ENCODE results near the gene SSBP1. TPM values are rescaled to one million over a fixed set of nuclear protein-coding genes. Genes with fewer than 3 reads are reported as not detected.
"Not testable (repeated sequence)": the region's sequence is repeated elsewhere in the genome, so short reads cannot be mapped to it uniquely, and the experiment has no call there.

The SSBP1 gene
- total RNA-seq, 2 donors from 2014 or later = 69.4 to 76.4 TPM

DNA sequence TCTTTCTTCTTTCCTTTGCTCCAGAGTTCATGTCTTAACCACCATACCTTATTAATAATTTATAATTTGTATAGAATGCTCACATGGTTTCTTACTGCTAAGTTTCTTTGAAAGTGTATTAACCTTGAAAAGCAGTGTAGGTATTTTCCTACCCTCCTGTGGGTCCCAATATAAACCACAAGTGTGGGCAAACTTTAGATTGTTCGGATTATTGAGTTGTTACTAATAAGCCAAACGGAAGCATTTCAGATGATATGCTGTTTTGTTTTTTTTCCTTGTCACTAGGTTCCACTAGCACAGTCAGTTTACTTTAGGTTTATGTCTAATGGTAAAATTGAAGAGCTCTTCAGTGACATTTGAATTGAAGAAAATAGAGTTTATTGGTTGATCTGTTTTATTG, 10.2 kb downstream of the SSBP1 start:
- intact Hi-C loops (cut with DNase I) = no loop called here
- DNase-seq (ENCODE audit: low spot score) = no peak

DNA sequence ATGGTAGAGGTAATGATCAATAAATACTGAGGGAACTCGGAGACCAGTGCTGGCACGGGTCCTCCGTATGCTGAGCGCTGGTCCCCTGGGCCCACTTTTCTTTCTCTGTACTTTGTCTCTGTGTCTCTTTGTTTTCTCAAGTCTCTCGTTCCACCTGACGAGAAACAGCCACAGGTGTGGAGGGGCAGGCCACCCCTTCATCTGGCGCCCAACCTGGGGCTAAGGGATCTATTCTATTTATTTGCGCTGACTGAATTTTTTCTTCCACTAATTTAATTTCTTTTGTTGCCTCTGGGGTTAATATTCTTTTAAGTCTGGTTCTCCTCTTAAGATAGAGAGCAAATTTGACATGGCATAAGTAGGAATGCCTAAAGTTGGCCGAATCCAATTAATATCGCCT, 13.7 kb downstream of the SSBP1 start:
- DNase-seq (ENCODE audit: low spot score); intact Hi-C loops (cut with DNase I): not testable (repeated sequence)

- intact Hi-C loops (cut with DNase I) = no loop called here
- no peak for DNase-seq (ENCODE audit: low spot score)
Observed at GRCh38 chr7:141752634-141753033, 14.5 kb downstream of the SSBP1 start.

DNA sequence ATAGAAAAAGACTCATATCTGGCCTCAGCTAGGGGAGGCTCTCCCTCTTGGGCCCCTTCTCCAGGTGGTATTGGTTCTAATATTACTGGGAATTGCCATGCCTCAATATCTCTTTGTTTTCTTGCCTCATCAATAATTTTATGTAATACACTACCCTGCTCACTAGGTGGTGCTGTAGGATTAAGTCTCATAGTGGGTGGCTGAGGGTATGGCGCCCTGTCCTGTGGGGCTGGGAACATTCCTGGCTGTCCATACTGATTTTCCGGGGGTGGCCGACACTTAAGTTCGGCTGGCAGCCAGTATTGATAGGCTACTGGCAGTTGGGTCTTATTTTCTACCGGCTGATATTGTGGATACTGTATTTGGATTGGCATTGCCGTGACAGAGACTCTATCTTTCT, 16.8 kb downstream of the SSBP1 start:
- intact Hi-C loops (cut with DNase I) = no loop called here
- DNase-seq (ENCODE audit: low spot score) = no peak

GRCh38 chr7:141763797-141764196, 25.6 kb downstream of the SSBP1 start, which contains the start of gene TAS2R3:
Gene TAS2R3 (plus strand): TSS chr7:141764097. CDS start chr7:141764159, 62 bp downstream.
- intact Hi-C loops (cut with DNase I) = no loop called here
- DNase-seq (ENCODE audit: low spot score) = no peak

- DNase-seq (ENCODE audit: low spot score); intact Hi-C loops (cut with DNase I): not testable (repeated sequence)
Observed at GRCh38 chr7:141770083-141770583, 32.0 kb downstream of the SSBP1 start.

DNA sequence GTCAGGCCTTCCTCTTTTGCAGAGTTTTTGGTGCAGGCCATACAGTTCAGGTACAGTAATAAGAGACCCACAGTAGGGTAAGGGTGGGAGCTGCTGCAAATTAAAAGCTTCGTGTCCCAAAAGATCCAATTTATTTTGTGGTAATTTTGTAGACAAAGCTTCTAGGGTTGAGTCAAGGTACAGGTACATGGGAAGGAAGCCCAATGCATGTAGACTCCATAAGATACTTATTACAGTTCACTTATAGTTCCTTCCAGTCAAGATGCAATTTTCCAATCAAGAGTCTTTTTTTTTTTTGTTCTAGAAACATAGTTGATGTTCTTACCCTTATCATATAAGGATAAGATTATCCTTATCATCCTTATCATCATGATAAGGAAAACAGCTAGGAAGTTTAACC, 38.2 kb downstream of the SSBP1 start, which contains the start of gene TAS2R4:
Gene TAS2R4 (plus strand): TSS at position 301 of the 400 bp plus-strand sequence. CDS start 1,815 bp downstream, outside the sequence.
- no peak for DNase-seq (ENCODE audit: low spot score)
- intact Hi-C loops (cut with DNase I) = no loop called here

DNA sequence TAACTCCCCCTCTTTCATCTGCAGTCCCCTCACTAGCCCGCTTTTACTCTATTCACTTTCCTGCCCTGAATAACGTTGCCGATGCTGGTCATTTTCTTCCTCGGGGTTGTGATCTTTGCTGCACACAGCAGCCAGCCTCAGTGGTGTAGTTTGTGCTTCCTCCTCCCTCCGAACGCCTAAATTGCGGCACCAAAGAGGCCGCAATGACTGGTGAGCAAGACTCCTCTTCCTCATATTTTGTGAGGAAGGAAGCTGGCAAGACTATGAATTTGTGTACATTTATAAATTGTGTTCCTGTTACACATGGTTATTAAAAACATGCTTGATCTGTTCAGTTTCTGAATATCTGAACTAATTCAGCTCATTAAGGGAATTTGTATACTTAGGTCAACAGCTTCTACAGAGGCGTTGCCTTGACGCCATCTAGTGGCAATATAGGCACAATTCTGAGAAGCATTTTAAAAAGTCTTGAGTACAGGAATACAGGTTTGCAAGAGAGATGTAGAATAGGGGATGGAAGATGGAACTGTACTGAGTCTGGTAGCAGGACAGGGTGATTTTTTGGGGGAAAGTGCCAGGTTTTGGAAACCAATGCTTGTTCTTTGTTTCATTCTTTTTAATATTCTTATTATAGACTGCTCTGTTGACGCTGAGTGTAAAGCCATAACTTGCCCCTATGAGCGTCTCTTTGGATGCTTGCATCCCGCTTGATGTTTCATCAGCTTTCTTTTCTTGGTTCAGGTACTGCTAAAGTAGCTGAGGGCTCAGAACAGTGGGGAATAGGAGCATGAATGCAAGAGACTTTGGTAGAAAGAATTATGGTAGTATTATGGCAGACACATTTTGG, 47.8 kb downstream of the SSBP1 start:
- intact Hi-C loops (cut with DNase I) = no loop called here
- no peak for DNase-seq (ENCODE audit: low spot score)

- no peak for DNase-seq (ENCODE audit: low spot score)
- intact Hi-C loops (cut with DNase I) = no loop called here
Observed at GRCh38 chr7:141788296-141788695, 50.1 kb downstream of the SSBP1 start.

GRCh38 chr7:141789917-141790316, 51.8 kb downstream of the SSBP1 start, which contains the start of gene TAS2R5:
Gene TAS2R5 (plus strand): TSS chr7:141790217. CDS start chr7:141790362, 145 bp downstream.
- no peak for DNase-seq (ENCODE audit: low spot score)
- intact Hi-C loops (cut with DNase I) = no loop called here

DNA sequence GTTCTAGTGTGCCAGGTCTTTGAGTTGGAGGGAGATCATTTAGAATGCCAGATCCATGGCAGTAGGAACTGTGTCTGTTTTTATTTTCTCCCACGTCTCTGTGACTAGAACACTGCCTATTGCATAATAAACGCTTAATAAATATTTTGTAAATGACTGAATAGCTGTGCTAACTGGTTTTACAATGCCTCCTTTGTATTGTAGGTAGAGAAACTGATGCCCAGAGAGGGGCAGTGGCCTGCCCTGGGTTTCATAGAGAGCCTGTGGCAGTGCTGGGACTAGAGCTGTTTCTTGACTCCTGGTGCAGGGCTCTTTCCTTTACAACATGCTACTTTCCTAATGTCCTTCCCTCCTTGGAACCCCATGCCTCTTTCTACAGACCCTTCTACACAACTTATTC, 54.4 kb downstream of the SSBP1 start:
- intact Hi-C loops (cut with DNase I) = no loop called here
- no peak for DNase-seq (ENCODE audit: low spot score)

Other genes starting within 250 kb of the SSBP1 start
- gene AGK, start 186.9 kb upstream of the SSBP1 start, total RNA-seq = 10 to 100 TPM; 21.2 to 21.6 TPM
- gene DENND11, start 36.2 kb upstream of the SSBP1 start, total RNA-seq = 10 to 100 TPM; 12.2 to 14.8 TPM
- not detected for gene WEE2, start 30.0 kb upstream of the SSBP1 start, total RNA-seq
- gene TAS2R3, start 25.7 kb downstream of the SSBP1 start, total RNA-seq = 1 to 10 TPM in 1 of 2 donors, under 1 TPM in 1; 0.86 to 2.2 TPM
- 1 to 10 TPM; 1.3 to 1.5 TPM for gene TAS2R4, start 38.3 kb downstream of the SSBP1 start, total RNA-seq
- gene TAS2R5, start 51.9 kb downstream of the SSBP1 start, total RNA-seq = 1 to 10 TPM in 1 of 2 donors, under 1 TPM in 1; 0.90 to 1.5 TPM
- gene PRSS37, start 103.1 kb downstream of the SSBP1 start, total RNA-seq = not detected
- gene OR9A4, start 178.0 kb downstream of the SSBP1 start, total RNA-seq = not detected
- gene CLEC5A, start 208.6 kb downstream of the SSBP1 start, total RNA-seq = 1 to 10 TPM; 2.5 to 7.5 TPM
- not detected for gene TAS2R38, start 235.4 kb downstream of the SSBP1 start, total RNA-seq